OCI-LY3 (cell line): ENCODE data around the gene HCFC2.

Experiments
- CTCF ChIP-seq: fragments of 200-600, 300-600 bp; sonication (generic); IDR thresholded peaks from 2 replicates; pipeline ENCODE4 v1.5.1; 2014; ENCODE audit warnings: antibody characterized with exemption, low read length, low read depth
- EZH2phosphoT487 ChIP-seq: fragments of 200-600 bp; shearing (Covaris generic); IDR thresholded peaks from 2 replicates; pipeline ENCODE4 v1.6.1; 2018; ENCODE audit warnings: antibody characterized with exemption, mixed run types, low read depth

- TF ChIP-seq CTCF = no peak
- no peak for TF ChIP-seq EZH2phosphoT487
Observed at GRCh38 chr12:104048811-104049210, 15.5 kb upstream of the HCFC2 start.
